ENCODE data around the gene ST7. TPM values are rescaled to one million over a fixed set of nuclear protein-coding genes. Genes with fewer than 3 reads are reported as not detected.

ST7 gene
- 23.4 to 26.8 TPM (median 24.6 TPM) in 5 replicates for total RNA-seq (2022; extraction: Qiagen RNA extraction; ENCODE audit: low read depth)

GRCh38 chr7:116953372-116953905 lies at the start of gene ST7:
TSS of gene ST7 (plus strand) at chr7:116953501. CDS start at chr7:116953541, 40 bp downstream.

Other genes with a start within 250 kb of the ST7 start
- gene CAPZA2, start 90.9 kb upstream of the ST7 start, total RNA-seq (2022; extraction: Qiagen RNA extraction; ENCODE audit: low read depth) = 102 to 250 TPM (median 122 TPM) in 5 replicates